ENCODE measurements around the gene CCT2.

Gene CCT2

DNA sequence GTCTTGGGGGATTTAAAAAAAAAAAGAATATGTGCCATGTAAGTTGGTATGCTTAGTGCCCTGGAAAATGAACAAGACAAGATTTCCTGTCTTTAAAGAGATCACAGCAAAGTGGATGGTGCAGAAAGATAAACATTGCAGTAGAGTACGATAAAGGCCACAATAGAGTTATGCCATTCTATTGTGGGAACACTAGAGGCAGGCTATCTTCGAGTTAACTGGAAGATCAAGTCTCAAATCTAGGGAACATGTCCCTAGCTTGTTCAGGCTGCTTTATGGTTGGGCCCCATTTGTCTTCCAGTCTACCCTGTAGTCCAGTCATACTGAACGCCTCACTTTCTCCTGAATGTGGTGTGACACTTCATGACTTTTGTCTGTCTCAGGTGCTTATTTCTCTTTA lies 18.7 kb upstream of the CCT2 start:
- no peak for DNase-seq
- Histone ChIP-seq H3K4me3 (ENCODE audit: low read depth, low read length) (no peak overlapping the region), H3K4me1 (peaks cover 3% of the 10 kb centered on the region; the same call in 1 of the 2 replicates), H3K36me3 (peaks cover 17% of the 10 kb centered on the region), H3K9me3 (no peaks in the 10 kb centered on the region), H3K27me3 (no peaks in the 10 kb centered on the region)
- TF ChIP-seq, protein P1, sequence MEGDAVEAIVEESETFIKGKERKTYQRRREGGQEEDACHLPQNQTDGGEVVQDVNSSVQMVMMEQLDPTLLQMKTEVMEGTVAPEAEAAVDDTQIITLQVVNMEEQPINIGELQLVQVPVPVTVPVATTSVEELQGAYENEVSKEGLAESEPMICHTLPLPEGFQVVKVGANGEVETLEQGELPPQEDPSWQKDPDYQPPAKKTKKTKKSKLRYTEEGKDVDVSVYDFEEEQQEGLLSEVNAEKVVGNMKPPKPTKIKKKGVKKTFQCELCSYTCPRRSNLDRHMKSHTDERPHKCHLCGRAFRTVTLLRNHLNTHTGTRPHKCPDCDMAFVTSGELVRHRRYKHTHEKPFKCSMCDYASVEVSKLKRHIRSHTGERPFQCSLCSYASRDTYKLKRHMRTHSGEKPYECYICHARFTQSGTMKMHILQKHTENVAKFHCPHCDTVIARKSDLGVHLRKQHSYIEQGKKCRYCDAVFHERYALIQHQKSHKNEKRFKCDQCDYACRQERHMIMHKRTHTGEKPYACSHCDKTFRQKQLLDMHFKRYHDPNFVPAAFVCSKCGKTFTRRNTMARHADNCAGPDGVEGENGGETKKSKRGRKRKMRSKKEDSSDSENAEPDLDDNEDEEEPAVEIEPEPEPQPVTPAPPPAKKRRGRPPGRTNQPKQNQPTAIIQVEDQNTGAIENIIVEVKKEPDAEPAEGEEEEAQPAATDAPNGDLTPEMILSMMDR (IDR thresholded peaks at IDR 0.05; ENCODE audit: low read depth, low read length), result peak; percentile 27; the same call in 1 of the 2 replicates

DNA sequence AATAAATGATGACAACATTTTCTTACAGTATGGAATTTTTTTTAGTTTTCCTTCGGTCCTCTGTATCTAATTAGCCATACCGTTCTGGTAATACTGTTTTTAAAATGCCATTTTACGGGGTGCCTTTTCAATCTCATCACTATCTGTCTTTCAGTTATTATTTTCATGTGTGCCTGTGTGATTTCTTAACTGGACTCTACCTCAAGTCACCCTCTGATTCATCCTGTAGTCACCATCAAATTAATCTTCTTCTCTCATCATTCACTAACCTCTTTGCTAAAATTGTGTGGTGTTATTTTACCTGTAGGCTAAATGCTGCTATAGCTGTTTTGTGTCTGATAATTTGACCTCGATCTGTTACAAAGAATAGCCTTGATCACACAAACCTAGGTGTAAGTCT lies 16.0 kb upstream of the CCT2 start:
- Histone ChIP-seq H3K27me3 (no peaks in the 10 kb centered on the region), H3K4me3 (ENCODE audit: low read depth, low read length) (no peak overlapping the region), H3K9me3 (no peaks in the 10 kb centered on the region), H3K36me3 (peaks cover 28% of the 10 kb centered on the region), H3K4me1 (peaks cover 3% of the 10 kb centered on the region; the same call in 1 of the 2 replicates)
- DNase-seq, result no peak
- TF ChIP-seq, protein P1 (IDR thresholded peaks at IDR 0.05; ENCODE audit: low read depth, low read length), result no peak

DNA sequence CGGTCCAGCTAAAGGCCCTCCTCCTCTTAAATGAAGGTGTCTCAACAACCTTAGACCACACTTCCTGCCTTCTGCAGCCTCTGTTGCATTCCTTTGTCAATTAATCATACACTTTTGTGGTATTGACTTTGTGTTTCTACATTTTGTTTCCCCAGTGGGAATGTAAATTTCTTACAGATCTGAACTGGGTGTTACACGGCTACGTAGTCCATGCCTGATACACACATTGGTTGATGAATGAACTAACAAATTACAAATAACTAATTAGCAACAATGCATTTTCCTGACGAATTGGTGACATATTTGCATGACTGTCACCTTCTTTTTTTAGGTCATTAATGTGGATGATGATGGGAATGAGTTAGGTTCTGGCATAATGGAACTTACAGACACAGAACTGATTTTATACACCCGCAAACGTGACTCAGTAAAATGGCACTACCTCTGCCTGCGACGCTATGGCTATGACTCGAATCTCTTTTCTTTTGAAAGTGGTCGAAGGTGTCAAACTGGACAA lies 15.2 kb upstream of the CCT2 start:
- DNase-seq, result no peak
- no peaks in the 10 kb centered on the region for H3K27me3 ChIP-seq
- H3K4me1 ChIP-seq, result peaks cover 3% of the 10 kb centered on the region; the same call in 1 of the 2 replicates
- TF ChIP-seq, protein P1 (IDR thresholded peaks at IDR 0.05; ENCODE audit: low read depth, low read length), result no peak
- no peaks in the 10 kb centered on the region for H3K9me3 ChIP-seq
- peaks cover 33% of the 10 kb centered on the region for H3K36me3 ChIP-seq
- H3K4me3 ChIP-seq (ENCODE audit: low read depth, low read length), result no peak overlapping the region

DNA sequence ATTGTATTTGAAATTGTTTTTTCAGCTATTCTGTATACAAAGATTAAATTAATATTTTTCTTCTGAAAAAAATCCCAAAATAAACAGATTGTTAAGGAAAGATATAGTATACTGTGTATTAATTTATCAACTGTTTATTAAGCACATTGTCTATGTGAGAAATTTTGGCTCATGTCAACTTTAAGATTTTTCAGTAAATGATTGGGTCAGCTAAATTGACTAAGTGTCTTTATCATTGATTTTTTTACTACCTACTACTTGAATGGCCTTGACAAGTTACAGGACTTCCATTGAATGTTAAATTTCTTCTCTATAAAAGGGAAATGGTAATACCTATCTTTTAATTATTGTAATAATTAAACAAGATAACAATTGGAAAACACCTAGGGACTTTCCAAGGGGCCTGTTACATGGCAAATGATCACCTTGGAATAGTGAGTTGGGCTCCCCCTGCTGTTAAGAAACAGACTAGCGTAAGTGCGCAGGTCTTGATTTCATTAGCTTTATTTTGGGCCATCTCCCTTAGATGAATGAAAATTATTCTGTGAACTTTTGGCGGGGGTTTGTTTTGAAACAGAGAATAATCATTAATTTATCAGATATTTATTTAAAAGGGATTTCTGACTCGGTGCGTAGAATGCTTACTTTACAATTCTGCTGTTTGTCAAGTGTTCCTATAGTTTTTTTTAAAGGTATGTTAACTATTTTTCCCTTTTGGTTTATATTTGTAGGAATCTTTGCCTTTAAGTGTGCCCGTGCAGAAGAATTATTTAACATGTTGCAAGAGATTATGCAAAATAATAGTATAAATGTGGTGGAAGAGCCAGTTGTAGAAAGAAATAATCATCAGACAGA lies 14.5 kb upstream of the CCT2 start:
- DNase-seq, result peak; percentile 63
- Histone ChIP-seq H3K36me3 (peaks cover 36% of the 10 kb centered on the region), H3K27me3 (no peaks in the 10 kb centered on the region), H3K9me3 (no peaks in the 10 kb centered on the region), H3K4me3 (ENCODE audit: low read depth, low read length) (no peak overlapping the region), H3K4me1 (peaks cover 3% of the 10 kb centered on the region; the same call in 1 of the 2 replicates)
- TF ChIP-seq, protein P1 (IDR thresholded peaks at IDR 0.05; ENCODE audit: low read depth, low read length), result peak; percentile 88

DNA sequence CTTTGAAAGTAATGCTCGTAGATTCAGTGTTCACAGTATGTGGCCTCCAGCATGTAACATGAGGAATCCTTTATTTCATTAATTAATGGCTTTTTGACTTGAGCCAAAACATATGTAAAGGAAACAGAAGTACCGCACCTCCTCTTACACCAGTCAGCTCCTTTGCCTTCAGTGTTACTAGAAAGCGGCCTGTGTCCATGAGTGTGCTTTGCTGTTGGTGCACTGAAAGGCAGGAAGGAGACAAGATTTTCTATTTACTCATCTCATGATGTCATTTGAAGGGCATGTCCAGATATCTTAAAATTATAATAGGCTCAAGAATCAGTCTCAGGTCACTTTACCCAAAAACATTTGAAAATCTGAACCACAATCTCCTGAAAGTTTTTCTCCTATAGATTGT lies 9.9 kb upstream of the CCT2 start:
- no peaks in the 10 kb centered on the region for H3K4me1 ChIP-seq
- H3K36me3 ChIP-seq, result peaks cover 36% of the 10 kb centered on the region
- no peak overlapping the region for H3K4me3 ChIP-seq (ENCODE audit: low read depth, low read length)
- no peaks in the 10 kb centered on the region for H3K9me3 ChIP-seq
- no peak for DNase-seq
- no peaks in the 10 kb centered on the region for H3K27me3 ChIP-seq
- TF ChIP-seq, protein P1 (IDR thresholded peaks at IDR 0.05; ENCODE audit: low read depth, low read length), result no peak

DNA sequence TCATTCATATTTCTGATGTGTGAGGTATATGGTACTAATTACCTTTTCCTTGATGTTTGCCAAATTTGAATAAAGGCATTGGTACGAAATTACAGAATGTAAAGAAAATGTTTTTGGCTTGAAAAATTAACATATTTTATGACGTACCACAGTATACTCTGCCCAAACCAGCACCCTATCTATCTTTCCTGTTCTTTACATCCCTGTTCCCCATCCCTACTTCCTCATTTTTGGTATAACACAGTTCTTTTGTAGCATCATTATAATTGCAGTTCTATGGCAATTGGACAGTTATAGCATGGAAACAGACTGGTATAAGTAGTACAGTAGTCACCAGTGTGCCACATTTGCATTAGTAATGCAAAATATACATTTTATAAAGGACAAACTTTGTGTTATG lies 7.0 kb upstream of the CCT2 start:
- TF ChIP-seq, protein P1 (IDR thresholded peaks at IDR 0.05; ENCODE audit: low read depth, low read length), result no peak
- no peak for DNase-seq

More for the DNA sequence above, 7.0 kb upstream of the CCT2 start:
- H3K27me3 ChIP-seq, result no peaks in the 10 kb centered on the region
- peaks cover 19% of the 10 kb centered on the region for H3K36me3 ChIP-seq
- no peaks in the 10 kb centered on the region for H3K9me3 ChIP-seq
- no peak overlapping the region for H3K4me3 ChIP-seq (ENCODE audit: low read depth, low read length)
- no peaks in the 10 kb centered on the region for H3K4me1 ChIP-seq

Measured in BE2C (cell line).